D721Med (cell line): ENCODE data around the gene DOHH.
"Not testable (repeated sequence)": the region's sequence is repeated elsewhere in the genome, so short reads cannot be mapped to it uniquely, and the experiment has no call there.

Experiments
- DNase-seq: peaks from one replicate; pipeline ENCODE4 v3.0.0; 2011; ENCODE audit warnings: low spot score; ENCODE audit not compliant: insufficient read length
- FAIRE-seq: peaks from 2 replicates; lab custom pipeline; 2011; peaks lifted over from hg19 to GRCh38; lab: Jason Lieb, UNC
- CTCF ChIP-seq: IDR thresholded peaks from 2 replicates; pipeline ENCODE4 v1.5.1; 2012; ENCODE audit warnings: mild to moderate bottlenecking, control low read depth; ENCODE audit not compliant: insufficient read depth; ENCODE audit errors: missing control alignments

The DOHH gene

GRCh38 chr19:3455960-3456601 is 44.4 kb downstream of the DOHH start:
- DNase-seq, result no peak
- no peak for FAIRE-seq
- TF ChIP-seq CTCF, result no peak

GRCh38 chr19:3455393-3455955 is 45.0 kb downstream of the DOHH start:
- DNase-seq (no peak), FAIRE-seq (no peak)
- TF ChIP-seq CTCF, result no peak

- TF ChIP-seq CTCF, result no peak
- no peak for FAIRE-seq
- DNase-seq, result no peak
These were observed 45.6 kb downstream of the DOHH start for GRCh38 chr19:3454656-3455392.

- DNase-seq (no peak), FAIRE-seq (no peak)
- no peak for TF ChIP-seq CTCF
These were observed 46.6 kb downstream of the DOHH start for GRCh38 chr19:3453840-3454239.

- FAIRE-seq, DNase-seq: not testable (repeated sequence)
These were observed 47.6 kb downstream of the DOHH start for GRCh38 chr19:3452942-3453214.

- TF ChIP-seq CTCF, result no peak
- FAIRE-seq (no peak), DNase-seq (no peak)
These were observed 48.1 kb downstream of the DOHH start for GRCh38 chr19:3452171-3452941.

- no peak for TF ChIP-seq CTCF
- FAIRE-seq, result no peak
These were observed 49.0 kb downstream of the DOHH start for GRCh38 chr19:3451451-3451866.

More at GRCh38 chr19:3451451-3451866, 49.0 kb downstream of the DOHH start:
- no peak for DNase-seq
